H1 (cell line): ENCODE results near the gene ATP8B3. TPM values are rescaled to one million over a fixed set of nuclear protein-coding genes. Genes with fewer than 3 reads are reported as not detected.

Source experiments
- CTCF ChIA-PET: fragments of 300-600 bp; sonication (Branson Sonifier 250); formaldehyde crosslinking; loops from one replicate; lab custom pipeline; 2021; ENCODE audit not compliant: partially characterized antibody; lab: Charles Lee
- POLR2A ChIA-PET: fragments of 300-600 bp; sonication (Branson Sonifier 250); formaldehyde crosslinking; loops from one replicate; lab custom pipeline; 2021; ENCODE audit warnings: inconsistent platforms; ENCODE audit not compliant: partially characterized antibody; lab: Charles Lee
- DNase-seq, 2 experiments: peaks; one replicate each; pipeline versions ENCODE4 v3.0.0 to v3.0.0-alpha.2; 2010 to 2022; ENCODE audit warnings: low spot score in 2 of 2, low read depth in 1 of 2, mixed read lengths in 1 of 2
- FAIRE-seq: peaks from 2 replicates; lab custom pipeline; 2011; peaks lifted over from hg19 to GRCh38; lab: Jason Lieb, UNC
- H2AFZ ChIP-seq: 2 replicates; pipeline ENCODE4 v1.8.1; 2012; ENCODE audit warnings: low read length, inconsistent platforms
- H2AK5ac ChIP-seq: 2 replicates; pipeline ENCODE4 v1.6.1; 2013; ENCODE audit warnings: low read depth, low read length
- H2BK120ac ChIP-seq: replicated peaks from 2 replicates; pipeline ENCODE3; 2013; ENCODE audit warnings: low read depth, low read length, inconsistent platforms
- H2BK12ac ChIP-seq: 2 replicates; pipeline ENCODE4 v1.6.1; 2013; ENCODE audit warnings: low read depth, low read length
- H2BK15ac ChIP-seq: 2 replicates; pipeline ENCODE4 v1.6.1; 2013; ENCODE audit warnings: low read length
- H2BK20ac ChIP-seq: 2 replicates; pipeline ENCODE4 v1.6.1; 2013; ENCODE audit warnings: low read length
- H2BK5ac ChIP-seq: 2 replicates; pipeline ENCODE4 v1.6.1; 2013; ENCODE audit warnings: low read depth, low read length
- H3K14ac ChIP-seq: 2 replicates; pipeline ENCODE4 v1.6.1; 2013; ENCODE audit warnings: inconsistent platforms; ENCODE audit not compliant: insufficient read length
- H3K18ac ChIP-seq: 2 replicates; pipeline ENCODE4 v1.6.1; 2013; ENCODE audit warnings: low read length; ENCODE audit errors: extremely low read depth
- H3K23ac ChIP-seq: 2 replicates; pipeline ENCODE4 v1.6.1; 2013; ENCODE audit warnings: inconsistent platforms; ENCODE audit not compliant: insufficient read length
- H3K23me2 ChIP-seq: 2 replicates; pipeline ENCODE4 v1.6.1; 2013; ENCODE audit warnings: low read depth, low read length
- H3K27ac ChIP-seq: 2 replicates; pipeline ENCODE4 v1.6.1; 2011; ENCODE audit warnings: low read depth, low read length, inconsistent platforms
- H3K27me3 ChIP-seq, 4 experiments: replicated peaks in 1 of 4; 1 replicate in 1 of 4; 2 replicates in 3 of 4; pipeline versions ENCODE4 v1.6.1 to v1.8.1; 2011 to 2013; ENCODE audit warnings: low read length in 3 of 4, mild to moderate bottlenecking in 3 of 4, inconsistent platforms in 2 of 4, mixed read lengths in 2 of 4, moderate library complexity in 1 of 4; ENCODE audit not compliant: control insufficient read depth in 3 of 4, insufficient read depth in 3 of 4; ENCODE audit errors: extremely low read depth in 1 of 4
- H3K36me3 ChIP-seq, 4 experiments: 2 replicates each; pipeline versions ENCODE4 v1.6.1 to v1.8.1; 2011 to 2013; ENCODE audit warnings: mild to moderate bottlenecking in 4 of 4, low read length in 3 of 4, moderate library complexity in 2 of 4, control low read depth in 1 of 4, inconsistent platforms in 1 of 4; ENCODE audit not compliant: insufficient read depth in 4 of 4, control insufficient read depth in 2 of 4
- H3K4ac ChIP-seq: replicated peaks from 2 replicates; pipeline ENCODE3; 2013; ENCODE audit warnings: low read length, low read depth, mixed read lengths, inconsistent platforms; ENCODE audit not compliant: insufficient read length
- H3K4me1 ChIP-seq, 4 experiments: replicated peaks in 1 of 4; 1 replicate in 1 of 4; 2 replicates in 3 of 4; pipeline versions ENCODE4 v1.6.1 to v1.8.1; 2011 to 2013; ENCODE audit warnings: low read length in 3 of 4, inconsistent platforms in 2 of 4, mixed read lengths in 1 of 4; ENCODE audit not compliant: insufficient read depth in 4 of 4, control insufficient read depth in 3 of 4
- H3K4me2 ChIP-seq, 2 experiments: 2 replicates each; pipeline versions ENCODE4 v1.6.1 to v1.8.1; 2011 to 2013; ENCODE audit warnings: low read depth in 2 of 2, low read length in 2 of 2, control low read depth in 1 of 2, inconsistent platforms in 1 of 2, mild to moderate bottlenecking in 1 of 2; ENCODE audit not compliant: insufficient read depth in 1 of 2
- H3K4me3 ChIP-seq, 4 experiments: fragments of 200-600, 300-600 bp in 1 of 4; sonication (generic), shearing (Covaris generic), sonication (Bioruptor Twin) in 1 of 4; 2 replicates each; pipeline versions ENCODE4 v1.5.1 to v1.8.1; 2011 to 2016; ENCODE audit warnings: low read length in 4 of 4, low read depth in 3 of 4, control low read depth in 2 of 4, inconsistent platforms in 2 of 4, mild to moderate bottlenecking in 2 of 4, mixed read lengths in 1 of 4, moderate library complexity in 1 of 4; ENCODE audit not compliant: insufficient read depth in 2 of 4; ENCODE audit errors: extremely low read depth in 1 of 4
- H3K56ac ChIP-seq: replicated peaks from 2 replicates; pipeline ENCODE3; 2013; ENCODE audit warnings: low read depth, mild to moderate bottlenecking, mixed read lengths, low read length, inconsistent platforms; ENCODE audit not compliant: insufficient read length
- H3K79me1 ChIP-seq: 2 replicates; pipeline ENCODE4 v1.6.1; 2013; ENCODE audit warnings: low read depth, low read length, control low read depth
- H3K79me2 ChIP-seq, 2 experiments: 2 replicates each; pipeline versions ENCODE4 v1.6.1 to v1.8.1; 2012 to 2013; ENCODE audit warnings: low read length in 2 of 2, mild to moderate bottlenecking in 2 of 2, inconsistent platforms in 1 of 2; ENCODE audit not compliant: insufficient read depth in 2 of 2, control insufficient read depth in 1 of 2
- H3K9ac ChIP-seq, 4 experiments: replicated peaks in 1 of 4; 1 replicate in 1 of 4; 2 replicates in 3 of 4; pipeline versions ENCODE4 v1.6.1 to v1.8.1; 2011 to 2013; ENCODE audit warnings: low read depth in 3 of 4, low read length in 3 of 4, control low read depth in 2 of 4, mild to moderate bottlenecking in 2 of 4, moderate library complexity in 2 of 4, inconsistent platforms in 1 of 4; ENCODE audit errors: extremely low read depth in 1 of 4
- H3K9me3 ChIP-seq, 2 experiments: 2 replicates each; pipeline versions ENCODE4 v1.6.1 to v1.8.1; 2012 to 2013; ENCODE audit warnings: mild to moderate bottlenecking in 2 of 2, moderate library complexity in 2 of 2, control low read depth in 1 of 2, inconsistent platforms in 1 of 2, low read depth in 1 of 2, low read length in 1 of 2, mixed read lengths in 1 of 2; ENCODE audit not compliant: insufficient read depth in 2 of 2
- H4K20me1 ChIP-seq, 2 experiments: replicated peaks in 1 of 2; 2 replicates each; pipeline versions ENCODE3 to v1.8.1; 2011 to 2013; ENCODE audit warnings: inconsistent platforms in 2 of 2, low read length in 2 of 2, mild to moderate bottlenecking in 1 of 2; ENCODE audit not compliant: insufficient read depth in 2 of 2, control insufficient read depth in 1 of 2
- H4K5ac ChIP-seq: 2 replicates; pipeline ENCODE4 v1.6.1; 2013; ENCODE audit warnings: low read length, low read depth, mixed read lengths, inconsistent platforms; ENCODE audit not compliant: insufficient read length
- H4K8ac ChIP-seq: 2 replicates; pipeline ENCODE4 v1.8.0; 2013; ENCODE audit warnings: mild to moderate bottlenecking, moderate library complexity, low read length, inconsistent platforms; ENCODE audit not compliant: insufficient read depth; ENCODE audit errors: extremely low read depth
- H4K91ac ChIP-seq: replicated peaks from 2 replicates; pipeline ENCODE3; 2013; ENCODE audit warnings: low read length, mixed read lengths, inconsistent platforms; ENCODE audit not compliant: insufficient read length
- CTBP2 ChIP-seq: IDR thresholded peaks from 2 replicates; pipeline ENCODE4 v1.7.0; 2011; ENCODE audit warnings: borderline replicate concordance, mild to moderate bottlenecking, moderate library complexity, mixed read lengths, low read length; ENCODE audit not compliant: insufficient read depth, insufficient read length
- MAX ChIP-seq: IDR thresholded peaks from 2 replicates; pipeline ENCODE4 v1.6.1; 2012; ENCODE audit warnings: inconsistent platforms
- WGBS, 2 experiments: shearing (Covaris generic) in 1 of 2; methylation state at CpG; one replicate each; pipeline versions ENCODE4 v1.1.6 to v1.1.7; 2013 to 2015; ENCODE audit warnings: low lambda C conversion rate in 2 of 2, mixed read lengths in 2 of 2, inconsistent platforms in 1 of 2, low coverage in 1 of 2, missing lambda C conversion rate in 1 of 2; ENCODE audit not compliant: insufficient replicate concordance in 2 of 2, insufficient coverage in 1 of 2, insufficient read length in 1 of 2; ENCODE audit errors: extremely low coverage in 1 of 2, missing lambda C conversion rate in 1 of 2; 5-methylcytosine and 5-hydroxymethylcytosine counted together
- polyA plus RNA-seq, 7 experiments: library from polyadenylated mRNA; depleted of rRNA in 3 of 7; stranded (reverse) in 5 of 7; unstranded in 2 of 7; fragments of >200 nt in 5 of 7; fragments of 200-250 nt in 2 of 7; gene quantifications; 1 replicate in 5 of 7; 2 replicates in 1 of 7; 4 replicates in 1 of 7; pipeline versions ENCODE4 v1.2.1 to v1.2.3, GENCODE V29; 2011 to 2013; ENCODE audit warnings: missing spikeins in 2 of 7, mixed read lengths in 2 of 7
- total RNA-seq: library from RNA; stranded (reverse); fragmentation: NEBNext Ultra II Directional; extraction: Animal tissue kit (Norgen Biotek cat#: 25700); gene quantifications from 2 replicates; pipeline ENCODE4 v1.2.1, GENCODE V29; 2021
- TF ChIP-seq, protein P1 (sequence below): IDR thresholded peaks from 2 replicates; pipeline ENCODE4 v1.6.1; 2012; ENCODE audit warnings: inconsistent platforms

Gene ATP8B3
- total and polyA plus RNA-seq, 2 of the 8 experiments (the other 6 are each of a cell fraction or from before 2014, with no cell fraction given) = 4.1 to 9.3 TPM

DNA sequence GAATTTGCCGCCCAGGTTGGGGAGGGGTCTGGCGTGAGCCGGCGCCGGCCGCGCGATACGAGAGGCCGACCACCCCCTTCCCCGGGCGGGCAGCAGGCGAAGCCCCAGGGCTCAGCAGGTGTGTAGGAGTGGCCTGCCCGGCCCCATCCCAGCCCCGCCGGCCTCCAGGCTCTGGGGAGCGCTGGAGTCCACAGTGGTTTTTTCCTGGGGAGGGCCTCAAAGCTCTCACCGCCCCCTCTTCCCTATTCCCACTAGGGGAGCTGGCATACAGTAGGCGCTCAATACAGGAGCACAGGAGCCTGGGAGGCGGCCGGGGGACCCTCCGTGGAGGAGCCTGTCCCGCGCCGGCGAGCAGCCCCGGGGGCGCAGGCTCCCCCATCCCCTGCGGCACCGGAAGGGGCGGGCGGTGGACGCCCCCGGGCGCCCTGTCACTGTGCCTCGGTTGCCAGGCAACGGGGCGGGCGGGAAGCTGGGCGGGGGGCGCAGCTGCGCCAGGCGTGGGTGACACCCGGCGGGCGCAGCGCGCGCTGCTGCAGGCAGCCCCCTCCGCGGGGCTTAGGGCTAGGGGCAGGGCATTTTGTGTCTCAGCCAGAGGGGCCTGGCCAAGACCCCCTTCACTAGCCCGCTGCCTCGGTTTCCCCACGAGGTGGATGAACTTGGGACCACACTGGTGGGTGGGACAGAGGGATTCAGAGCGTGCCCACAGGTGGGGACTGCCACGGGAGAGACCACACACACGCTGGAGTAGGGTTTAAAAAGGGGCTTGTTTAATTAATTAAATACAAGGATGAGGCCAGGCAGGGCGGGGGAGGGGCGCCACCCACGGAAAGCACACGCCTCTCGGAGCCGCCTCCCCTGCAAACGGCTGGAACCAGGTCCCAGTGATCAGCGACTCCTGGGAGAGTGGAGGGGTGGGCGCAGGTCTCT is 39.8 kb upstream of the ATP8B3 start:
- peak overlapping the region; percentile 22 for H4K8ac ChIP-seq
- H3K4me3 ChIP-seq = peak overlapping the region in 2 of 4 experiments; percentile 10 to 53; a peak in 4 of 8 replicates
- H3K23ac ChIP-seq = no peak overlapping the region
- H3K23me2 ChIP-seq = peaks cover 4% of the 10 kb centered on the region; the same call in 1 of the 2 replicates
- POLR2A ChIA-PET = interaction anchor here (0.8 to 1.3 kb wide), 3 partner anchors 11 to 14 kb away, joined by 3 to 4 read pairs (median 3); no protein-coding TSS in a partner anchor
- H3K4me2 ChIP-seq = peak overlapping the region; percentile 37 to 58; a peak in 3 of 4 replicates
- DNase-seq (no peak), FAIRE-seq (no peak)
- no peak overlapping the region for H4K91ac ChIP-seq
- no peak overlapping the region for H3K27ac ChIP-seq
- no peak overlapping the region for H2BK120ac ChIP-seq
- H3K18ac ChIP-seq = no peak overlapping the region; the same call in 1 of the 2 replicates
- 0 out of 2 replicates have a peak overlapping the region, but pooled peaks have one; percentile 35 for H2BK5ac ChIP-seq
- H2AK5ac ChIP-seq = no peak overlapping the region
- H3K56ac ChIP-seq = no peak overlapping the region
- no peak overlapping the region for H3K4ac ChIP-seq
- no peaks in the 10 kb centered on the region for H3K27me3 ChIP-seq
- peaks cover 15 to 21% of the 10 kb centered on the region in 2 experiments for H4K20me1 ChIP-seq
- peaks cover 9% of the 10 kb centered on the region for H3K79me1 ChIP-seq
- H3K9me3 ChIP-seq = no peaks in the 10 kb centered on the region
- no peak overlapping the region for H3K9ac ChIP-seq
- H2AFZ ChIP-seq = no peak overlapping the region
- no peak overlapping the region for H3K14ac ChIP-seq
- CTCF ChIA-PET = interaction anchor here (1.3 to 2.1 kb wide), 3 partner anchors 10 to 56 kb away, joined by 3 to 11 read pairs (median 5); no protein-coding TSS in a partner anchor
- peaks cover 0 to 38% (median 31%) of the 10 kb centered on the region in 4 experiments; a peak in 6 of 7 replicates for H3K4me1 ChIP-seq
- H3K36me3 ChIP-seq = no peaks in the 10 kb centered on the region
- 54% methylated on average over 27 of the region's 66 CpGs; no CpG with 5 or more reads in 1 of the 2 experiments for WGBS, 2 experiments
- H4K5ac ChIP-seq = no peak overlapping the region
- H3K79me2 ChIP-seq = peaks cover 10 to 31% of the 10 kb centered on the region in 2 experiments
- no peak overlapping the region for H2BK20ac ChIP-seq
- no peak overlapping the region for H2BK15ac ChIP-seq
- H2BK12ac ChIP-seq = no peak overlapping the region
- TF ChIP-seq CTBP2 (no peak), MAX (peak; percentile 61; the same call in 1 of the 2 replicates)
- TF ChIP-seq, protein P1, sequence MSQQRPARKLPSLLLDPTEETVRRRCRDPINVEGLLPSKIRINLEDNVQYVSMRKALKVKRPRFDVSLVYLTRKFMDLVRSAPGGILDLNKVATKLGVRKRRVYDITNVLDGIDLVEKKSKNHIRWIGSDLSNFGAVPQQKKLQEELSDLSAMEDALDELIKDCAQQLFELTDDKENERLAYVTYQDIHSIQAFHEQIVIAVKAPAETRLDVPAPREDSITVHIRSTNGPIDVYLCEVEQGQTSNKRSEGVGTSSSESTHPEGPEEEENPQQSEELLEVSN = 0 out of 2 replicates have a peak, but pooled peaks have one; percentile 92
- TF ChIP-seq, all 59 proteins: peak for 2
